Measurements from ENCODE around the gene RORB. TPM values are rescaled to one million over a fixed set of nuclear protein-coding genes. Genes with fewer than 3 reads are reported as not detected.

Gene RORB
- total and polyA plus RNA-seq, 11 donors: 0.53 to 10.2 (median 3.4) TPM

GRCh38 chr9:74729136-74729695, 232.1 kb downstream of the RORB start:
- no peak for TF ChIP-seq CTCF (IDR thresholded peaks at IDR 0.05)
- TF ChIP-seq POLR2A (IDR thresholded peaks at IDR 0.05): no peak
- WGBS, 4 donors: 42 to 50% (median 45%) methylated on average over 9 of the region's 9 CpGs
- DNase-seq: no peak
- intact Hi-C loops (cut with DNase I): no loop called here
- H3K9me3 ChIP-seq: no peaks in the 10 kb centered on the region
- H3K27ac ChIP-seq: no peak overlapping the region
- H3K36me3 ChIP-seq: no peaks in the 10 kb centered on the region
- no peaks in the 10 kb centered on the region for H3K27me3 ChIP-seq
- H3K4me3 ChIP-seq: peak overlapping the region in 1 of 12 donors; percentile 2
- no peak for ATAC-seq
- no peaks in the 10 kb centered on the region for H3K4me1 ChIP-seq

GRCh38 chr9:74735761-74736160, 238.6 kb downstream of the RORB start:
- intact Hi-C loops (cut with DNase I): no loop called here
- H3K4me3 ChIP-seq: no peak overlapping the region
- H3K27me3 ChIP-seq: no peaks in the 10 kb centered on the region
- ATAC-seq (no peak), DNase-seq (no peak)
- WGBS, 4 donors: 69 to 86% (median 82%) methylated on average over 4 of the region's 4 CpGs
- H3K27ac ChIP-seq: no peak overlapping the region
- TF ChIP-seq CTCF (IDR thresholded peaks at IDR 0.05): no peak
- TF ChIP-seq POLR2A (IDR thresholded peaks at IDR 0.05): no peak
- H3K36me3 ChIP-seq: no peaks in the 10 kb centered on the region
- no peaks in the 10 kb centered on the region for H3K4me1 ChIP-seq
- no peaks in the 10 kb centered on the region for H3K9me3 ChIP-seq

DNA sequence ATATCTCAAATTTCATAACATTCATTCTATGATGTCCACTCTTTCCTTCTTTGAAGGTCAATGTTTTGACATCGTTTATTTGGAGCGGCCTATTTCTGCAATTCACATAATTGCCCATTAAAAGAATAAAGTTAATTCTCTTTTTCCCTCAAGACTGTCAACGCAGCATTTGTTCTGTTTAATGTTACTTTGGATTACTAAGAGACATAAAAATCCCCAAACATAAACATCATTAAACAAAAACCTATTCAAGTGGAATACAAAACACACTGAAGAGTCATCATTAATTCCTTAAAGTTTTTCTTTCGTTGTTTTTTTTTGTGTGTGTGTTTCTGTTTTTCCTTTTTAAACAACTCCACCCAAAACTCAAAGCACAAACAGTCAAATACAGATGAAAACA, 239.5 kb downstream of the RORB start:
- ATAC-seq (no peak), DNase-seq (no peak)
- no peaks in the 10 kb centered on the region for H3K36me3 ChIP-seq
- peaks cover 0 to 4% (median 0%) of the 10 kb centered on the region in 9 donors for H3K27me3 ChIP-seq
- intact Hi-C loops (cut with DNase I): no loop called here
- no peaks in the 10 kb centered on the region for H3K4me1 ChIP-seq
- H3K27ac ChIP-seq: no peak overlapping the region
- TF ChIP-seq POLR2A (IDR thresholded peaks at IDR 0.05) (no peak), CTCF (IDR thresholded peaks at IDR 0.05) (no peak)
- H3K4me3 ChIP-seq: no peak overlapping the region
- H3K9me3 ChIP-seq: no peaks in the 10 kb centered on the region
- WGBS, 4 donors: 88 to 92% (median 91%) methylated on average over 4 of the region's 4 CpGs

DNA sequence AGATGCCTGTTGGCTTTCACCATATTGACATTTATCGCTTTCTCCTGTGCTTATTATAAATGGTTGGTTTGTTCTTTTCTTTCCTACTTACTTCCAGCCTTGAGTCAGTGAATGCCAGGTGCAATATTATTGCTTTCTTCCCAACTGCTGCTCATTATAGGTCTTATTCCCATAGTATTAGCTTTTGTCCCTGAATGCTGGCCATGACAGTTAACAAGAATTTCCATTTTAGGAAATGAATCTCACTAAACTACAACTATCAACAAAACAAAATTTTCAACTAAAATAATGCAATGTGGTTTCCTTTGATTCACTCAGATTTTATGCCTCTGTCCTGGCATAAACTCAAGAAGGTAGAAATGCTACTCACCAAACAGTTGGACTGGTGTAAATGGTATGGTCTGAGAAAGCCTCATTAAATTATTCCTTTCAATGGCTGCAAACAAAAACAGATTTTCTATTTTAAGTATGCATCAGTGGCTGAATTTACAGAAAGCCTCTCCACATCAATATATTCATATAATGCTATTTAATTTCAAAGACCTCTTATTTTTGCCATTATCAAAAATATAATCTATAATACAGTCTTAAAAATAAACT, 245.2 kb downstream of the RORB start:
- H3K9me3 ChIP-seq: no peaks in the 10 kb centered on the region
- H3K4me1 ChIP-seq: peaks cover 0 to 5% (median 0%) of the 10 kb centered on the region in 12 donors
- H3K36me3 ChIP-seq: no peaks in the 10 kb centered on the region
- TF ChIP-seq POLR2A (IDR thresholded peaks at IDR 0.05) (no peak), CTCF (IDR thresholded peaks at IDR 0.05) (no peak)
- H3K4me3 ChIP-seq: no peak overlapping the region
- no peak overlapping the region for H3K27ac ChIP-seq
- ATAC-seq: no peak
- intact Hi-C loops (cut with DNase I): loop anchor here in 8 of 10 donors (5.0 to 10.0 kb wide), 3 partner anchors 77 to 1540 kb away; no protein-coding TSS in a partner anchor
- no peak for DNase-seq
- H3K27me3 ChIP-seq: peaks cover 0 to 14% (median 0%) of the 10 kb centered on the region in 9 donors
- 93 to 100% (median 98%) methylated on average over 1 of the region's 1 CpG for whole genome bisulfite sequencing, 4 donors
